Breast epithelium (tissue), 4 donors: ENCODE measurements around the gene TBX5. TPM values are rescaled to one million over a fixed set of nuclear protein-coding genes. Genes with fewer than 3 reads are reported as not detected.
A peak's percentile ranks its signal among the peaks of the same experiment; 100 is the strongest.

Source experiments
- DNase-seq, 2 donors: peaks; one replicate each; pipeline ENCODE4 v3.0.0-alpha.2; 2019; ENCODE audit warnings: low spot score in 2 of 2
- H3K27ac ChIP-seq, 2 donors: fragments of 200-600 bp; sonication (generic) in 1 of 2; one replicate each; pipeline ENCODE4 v1.5.1; 2016 to 2019; ENCODE audit warnings: mild to moderate bottlenecking in 1 of 2
- H3K27me3 ChIP-seq, 2 donors: fragments of 200-600 bp; sonication (generic) in 1 of 2; one replicate each; pipeline versions ENCODE4 v1.5.1 to v1.6.0; 2017 to 2019; ENCODE audit warnings: control low read depth in 1 of 2, mild to moderate bottlenecking in 1 of 2
- H3K36me3 ChIP-seq: fragments of 200-600 bp; one replicate; pipeline ENCODE4 v1.5.1; 2019
- H3K4me1 ChIP-seq, 2 donors: fragments of 200-600 bp; sonication (generic); one replicate each; pipeline ENCODE4 v1.5.1; 2016 to 2019; ENCODE audit warnings: control low read depth in 1 of 2
- H3K4me3 ChIP-seq, 3 donors: fragments of 200-600 bp; sonication (generic); 1 replicate in 2 of 3; 2 replicates in 1 of 3; pipeline ENCODE4 v1.5.1; 2016 to 2019; ENCODE audit warnings: mild to moderate bottlenecking in 3 of 3, moderate library complexity in 2 of 3
- H3K9me3 ChIP-seq, 2 donors: fragments of 200-600 bp; sonication (generic) in 1 of 2; one replicate each; pipeline ENCODE4 v1.5.1; 2016 to 2019; ENCODE audit warnings: control low read depth in 1 of 2
- POLR2A ChIP-seq: fragments of 450-650 bp; IDR thresholded peaks from one replicate; pipeline ENCODE4 v1.6.1; 2016; ENCODE audit warnings: antibody characterized with exemption, mild to moderate bottlenecking, moderate library complexity
- POLR2AphosphoS5 ChIP-seq, 3 donors: sonication (generic); formaldehyde crosslinking; IDR thresholded peaks; one replicate each; pipeline ENCODE4 v1.6.1; 2017; ENCODE audit warnings: antibody characterized with exemption in 3 of 3
- intact Hi-C: fragments of 100-400 bp; cut with DNase I; formaldehyde crosslinking; loops from one replicate; pipeline ENCODE4 v1.15.1; 2023; ENCODE audit warnings: low total_unique reads
- total RNA-seq, 3 donors: library from RNA; depleted of rRNA; stranded (reverse); fragments of >200 nt; gene quantifications; one replicate each; pipeline ENCODE4 v1.1.0, GENCODE V29; 2016
- TF ChIP-seq, protein P1 (sequence below), 3 donors: fragments of 450-650 bp; IDR thresholded peaks; one replicate each; pipeline ENCODE4 v1.5.1; 2016 to 2017; ENCODE audit warnings: antibody characterized with exemption in 3 of 3, mild to moderate bottlenecking in 3 of 3, moderate library complexity in 3 of 3

The TBX5 gene
- total RNA-seq, 3 donors from 2014 or later = 2.2 to 10.2 (median 6.2) TPM

DNA sequence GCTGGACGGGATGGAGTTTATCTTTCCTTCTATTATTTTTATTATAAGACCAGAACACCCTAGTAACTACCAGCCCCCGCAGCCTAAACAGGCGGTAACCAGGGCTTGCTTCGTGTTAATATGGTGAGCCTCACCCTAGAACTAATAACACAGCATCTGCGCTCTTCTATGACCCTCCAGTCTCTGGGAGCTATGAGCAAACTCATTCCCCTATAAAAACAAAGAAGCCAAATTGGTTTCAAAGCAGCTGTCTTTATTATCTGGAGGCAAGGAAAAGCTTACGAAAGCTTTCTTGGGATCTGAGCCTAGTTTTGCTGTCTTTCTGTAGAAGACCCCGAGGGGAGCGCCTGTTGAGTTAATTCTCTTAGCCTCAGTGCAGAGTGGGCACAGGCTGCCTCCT, 85.0 kb downstream of the TBX5 start:
- H3K9me3 ChIP-seq = no peaks in the 10 kb centered on the region
- no peak for DNase-seq
- H3K4me1 ChIP-seq = no peaks in the 10 kb centered on the region
- H3K27me3 ChIP-seq = no peaks in the 10 kb centered on the region
- H3K36me3 ChIP-seq = no peaks in the 10 kb centered on the region
- no peak overlapping the region for H3K4me3 ChIP-seq
- H3K27ac ChIP-seq = no peak overlapping the region
- intact Hi-C loops = no loop called here
- no peak for TF ChIP-seq POLR2A
- no peak for TF ChIP-seq POLR2AphosphoS5 (IDR thresholded peaks at IDR 0.05)
- TF ChIP-seq, protein P1, sequence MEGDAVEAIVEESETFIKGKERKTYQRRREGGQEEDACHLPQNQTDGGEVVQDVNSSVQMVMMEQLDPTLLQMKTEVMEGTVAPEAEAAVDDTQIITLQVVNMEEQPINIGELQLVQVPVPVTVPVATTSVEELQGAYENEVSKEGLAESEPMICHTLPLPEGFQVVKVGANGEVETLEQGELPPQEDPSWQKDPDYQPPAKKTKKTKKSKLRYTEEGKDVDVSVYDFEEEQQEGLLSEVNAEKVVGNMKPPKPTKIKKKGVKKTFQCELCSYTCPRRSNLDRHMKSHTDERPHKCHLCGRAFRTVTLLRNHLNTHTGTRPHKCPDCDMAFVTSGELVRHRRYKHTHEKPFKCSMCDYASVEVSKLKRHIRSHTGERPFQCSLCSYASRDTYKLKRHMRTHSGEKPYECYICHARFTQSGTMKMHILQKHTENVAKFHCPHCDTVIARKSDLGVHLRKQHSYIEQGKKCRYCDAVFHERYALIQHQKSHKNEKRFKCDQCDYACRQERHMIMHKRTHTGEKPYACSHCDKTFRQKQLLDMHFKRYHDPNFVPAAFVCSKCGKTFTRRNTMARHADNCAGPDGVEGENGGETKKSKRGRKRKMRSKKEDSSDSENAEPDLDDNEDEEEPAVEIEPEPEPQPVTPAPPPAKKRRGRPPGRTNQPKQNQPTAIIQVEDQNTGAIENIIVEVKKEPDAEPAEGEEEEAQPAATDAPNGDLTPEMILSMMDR (IDR thresholded peaks at IDR 0.05) = no peak

DNA sequence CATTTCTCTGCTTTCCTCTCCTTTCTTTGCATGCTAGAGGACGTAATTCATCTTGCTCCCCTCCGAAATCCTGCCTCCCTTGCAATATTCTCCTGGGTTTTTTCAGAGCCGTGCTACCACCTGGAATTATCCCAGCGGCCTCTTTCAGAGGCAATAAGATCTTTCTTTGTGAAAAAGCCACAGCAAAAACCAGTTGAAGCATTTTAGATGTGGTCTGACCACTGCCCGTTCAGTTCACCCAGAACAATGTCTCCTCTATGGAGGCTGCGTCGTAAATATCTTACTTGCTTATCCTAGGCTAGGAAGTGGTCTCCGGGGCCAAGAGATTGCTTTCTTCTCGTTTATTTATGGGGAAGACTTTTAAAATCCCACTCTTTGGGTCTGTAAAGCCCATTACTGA, 85.8 kb downstream of the TBX5 start:
- H3K36me3 ChIP-seq = no peaks in the 10 kb centered on the region

DNA sequence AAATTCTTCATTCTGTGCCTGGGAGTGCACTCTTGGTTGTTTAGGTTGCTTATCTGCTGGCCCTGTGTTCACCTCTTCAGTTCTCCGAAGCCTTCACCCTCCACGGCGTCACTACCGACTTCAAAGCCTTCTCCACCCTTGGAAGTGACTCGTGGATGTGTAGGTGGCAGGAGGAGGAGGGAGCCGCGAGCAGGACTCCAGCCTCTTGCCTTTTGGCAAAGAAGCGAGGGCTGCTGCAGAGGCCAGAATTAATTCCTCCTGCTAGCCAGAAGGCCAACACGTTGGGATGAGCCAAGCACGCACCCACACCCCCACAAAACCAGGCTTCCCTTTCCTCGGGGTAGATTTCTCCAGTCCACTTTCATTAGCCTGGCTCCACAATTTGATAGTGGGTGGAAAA, 86.5 kb downstream of the TBX5 start:
- Histone ChIP-seq H3K4me3 (no peak overlapping the region), H3K27ac (peak overlapping the region; percentile 29 to 70), H3K36me3 (no peaks in the 10 kb centered on the region), H3K4me1 (no peaks in the 10 kb centered on the region), H3K27me3 (no peaks in the 10 kb centered on the region), H3K9me3 (no peaks in the 10 kb centered on the region)
- peak in 1 of 2 donors; percentile 20 for DNase-seq
- TF ChIP-seq POLR2AphosphoS5 (IDR thresholded peaks at IDR 0.05) (no peak), POLR2A (no peak)
- TF ChIP-seq, protein P1 (IDR thresholded peaks at IDR 0.05) = no peak
- intact Hi-C loops = no loop called here

More for the DNA sequence above, 85.8 kb downstream of the TBX5 start:
- DNase-seq = no peak
- peak overlapping the region; percentile 29 to 70 for H3K27ac ChIP-seq
- no peak for TF ChIP-seq POLR2A
- TF ChIP-seq, protein P1 (IDR thresholded peaks at IDR 0.05) = no peak
- no peak for TF ChIP-seq POLR2AphosphoS5 (IDR thresholded peaks at IDR 0.05)
- H3K4me1 ChIP-seq = no peaks in the 10 kb centered on the region
- no peaks in the 10 kb centered on the region for H3K9me3 ChIP-seq
- intact Hi-C loops = no loop called here
- H3K4me3 ChIP-seq = no peak overlapping the region
- no peaks in the 10 kb centered on the region for H3K27me3 ChIP-seq

DNA sequence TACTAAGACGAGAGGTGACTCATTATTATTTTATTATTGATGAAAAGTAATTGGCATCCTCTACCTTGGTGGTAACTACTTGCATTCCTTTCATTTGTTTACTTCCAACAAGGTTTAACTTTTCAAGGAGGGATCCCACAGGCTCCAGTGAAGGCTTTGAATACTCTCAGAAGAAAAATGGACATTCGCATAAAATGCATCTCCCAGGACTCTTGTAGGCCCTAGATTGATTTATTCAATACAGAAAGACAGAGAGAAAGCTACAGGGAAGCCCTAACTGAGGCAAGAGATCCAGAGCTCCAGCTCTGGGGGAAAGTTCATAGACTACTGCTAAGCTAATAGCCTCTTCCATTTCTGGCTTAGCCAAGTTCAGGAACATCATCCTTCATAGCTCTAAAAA, 87.0 kb downstream of the TBX5 start:
- no peak for DNase-seq
- no peaks in the 10 kb centered on the region for H3K9me3 ChIP-seq

DNA sequence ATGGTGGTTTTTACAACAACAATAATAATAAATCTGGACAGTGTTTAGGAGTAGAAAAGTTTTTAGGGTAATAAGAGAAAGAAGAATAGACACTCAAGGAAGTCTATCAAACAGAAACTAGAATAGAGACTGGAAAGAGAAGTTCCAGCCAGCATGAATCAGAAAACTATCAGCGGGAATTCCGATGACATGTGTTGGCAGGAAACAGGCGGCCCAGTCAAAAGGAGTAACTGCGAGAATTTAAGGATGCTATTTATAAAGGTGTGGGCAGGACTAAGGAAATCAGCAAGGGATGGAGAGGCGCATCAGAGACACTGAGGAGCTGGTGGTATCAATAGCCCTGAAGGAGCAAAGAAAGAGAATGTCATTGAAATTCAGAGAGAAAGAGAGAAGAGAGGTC, 89.9 kb downstream of the TBX5 start:
- Histone ChIP-seq H3K27ac (no peak overlapping the region), H3K4me3 (no peak overlapping the region), H3K27me3 (no peaks in the 10 kb centered on the region), H3K9me3 (no peaks in the 10 kb centered on the region), H3K4me1 (no peaks in the 10 kb centered on the region), H3K36me3 (no peaks in the 10 kb centered on the region)
- intact Hi-C loops = no loop called here
- no peak for DNase-seq
- TF ChIP-seq, protein P1 (IDR thresholded peaks at IDR 0.05) = no peak
- TF ChIP-seq POLR2A (no peak), POLR2AphosphoS5 (IDR thresholded peaks at IDR 0.05) (no peak)

More for the DNA sequence above, 87.0 kb downstream of the TBX5 start:
- Histone ChIP-seq H3K4me3 (no peak overlapping the region), H3K27ac (peak overlapping the region; percentile 29 to 70), H3K27me3 (no peaks in the 10 kb centered on the region), H3K36me3 (no peaks in the 10 kb centered on the region), H3K4me1 (no peaks in the 10 kb centered on the region)
- TF ChIP-seq, protein P1 (IDR thresholded peaks at IDR 0.05) = no peak
- TF ChIP-seq POLR2AphosphoS5 (IDR thresholded peaks at IDR 0.05) (no peak), POLR2A (no peak)
- intact Hi-C loops = no loop called here
